ENCODE data around the gene TSGA10IP.

Gene TSGA10IP

GRCh38 chr11:65962141-65962564, 16.9 kb downstream of the TSGA10IP start:
- DNase-seq (peak in 1 of 3 experiments; percentile 24), ATAC-seq (replicated peaks) (peak; percentile 34)
- Mint-ChIP-seq H3K36me3 (ENCODE audit: insufficient read depth) (peaks cover 55% of the 10 kb centered on the region), H3K27me3 (no peaks in the 10 kb centered on the region), H3K9me3 (no peaks in the 10 kb centered on the region), H3K4me3 (peak overlapping the region; percentile 94 to 97), H3K4me1 (ENCODE audit: low read depth in 2 of 2) (peaks cover 20 to 31% of the 10 kb centered on the region in 2 donors), H3K27ac (peak overlapping the region; percentile 98 to 99)

- DNase-seq (no peak), ATAC-seq (replicated peaks) (no peak)
- H3K27me3 Mint-ChIP-seq: no peaks in the 10 kb centered on the region
- peak overlapping the region in 1 of 2 donors; percentile 41 for H3K27ac Mint-ChIP-seq
- H3K4me1 Mint-ChIP-seq (ENCODE audit: low read depth in 2 of 2): peaks cover 20 to 31% of the 10 kb centered on the region in 2 donors
- peaks cover 77% of the 10 kb centered on the region for H3K36me3 Mint-ChIP-seq (ENCODE audit: insufficient read depth)
- no peak overlapping the region for H3K4me3 Mint-ChIP-seq
- no peaks in the 10 kb centered on the region for H3K9me3 Mint-ChIP-seq
Observed at GRCh38 chr11:65964906-65965305, 19.6 kb downstream of the TSGA10IP start.

GRCh38 chr11:65965986-65966762, 20.9 kb downstream of the TSGA10IP start:
- peaks cover 17 to 29% of the 10 kb centered on the region in 2 donors for H3K4me1 Mint-ChIP-seq (ENCODE audit: low read depth in 2 of 2)
- H3K36me3 Mint-ChIP-seq (ENCODE audit: insufficient read depth): peaks cover 81% of the 10 kb centered on the region

GRCh38 chr11:65967329-65967934, 22.2 kb downstream of the TSGA10IP start:
- ATAC-seq (replicated peaks) (no peak), DNase-seq (no peak)
- H3K27ac Mint-ChIP-seq: no peak overlapping the region
- H3K27me3 Mint-ChIP-seq: no peaks in the 10 kb centered on the region
- H3K4me1 Mint-ChIP-seq (ENCODE audit: low read depth in 2 of 2): peaks cover 9 to 20% of the 10 kb centered on the region in 2 donors
- peaks cover 83% of the 10 kb centered on the region for H3K36me3 Mint-ChIP-seq (ENCODE audit: insufficient read depth)
- no peaks in the 10 kb centered on the region for H3K9me3 Mint-ChIP-seq
- no peak overlapping the region for H3K4me3 Mint-ChIP-seq

More at GRCh38 chr11:65965986-65966762, 20.9 kb downstream of the TSGA10IP start:
- DNase-seq (no peak), ATAC-seq (replicated peaks) (no peak)
- Mint-ChIP-seq H3K9me3 (no peaks in the 10 kb centered on the region), H3K4me3 (no peak overlapping the region), H3K27ac (no peak overlapping the region), H3K27me3 (no peaks in the 10 kb centered on the region)

- H3K4me3 Mint-ChIP-seq: no peak overlapping the region
- H3K36me3 Mint-ChIP-seq (ENCODE audit: insufficient read depth): peaks cover 86% of the 10 kb centered on the region
- H3K27ac Mint-ChIP-seq: peak overlapping the region in 1 of 2 donors; percentile 80
Observed at GRCh38 chr11:65968600-65969482, 23.6 kb downstream of the TSGA10IP start.

GRCh38 chr11:65972116-65972515, 26.8 kb downstream of the TSGA10IP start:
- DNase-seq (no peak), ATAC-seq (replicated peaks) (no peak)
- H3K4me1 Mint-ChIP-seq (ENCODE audit: low read depth in 2 of 2): peaks cover 9 to 12% of the 10 kb centered on the region in 2 donors
- no peak overlapping the region for H3K4me3 Mint-ChIP-seq
- no peaks in the 10 kb centered on the region for H3K27me3 Mint-ChIP-seq
- no peak overlapping the region for H3K27ac Mint-ChIP-seq
- H3K36me3 Mint-ChIP-seq (ENCODE audit: insufficient read depth): peaks cover 79% of the 10 kb centered on the region
- H3K9me3 Mint-ChIP-seq: no peaks in the 10 kb centered on the region

More at GRCh38 chr11:65968600-65969482, 23.6 kb downstream of the TSGA10IP start:
- H3K4me1 Mint-ChIP-seq (ENCODE audit: low read depth in 2 of 2): peaks cover 3 to 10% of the 10 kb centered on the region in 2 donors
- H3K9me3 Mint-ChIP-seq: no peaks in the 10 kb centered on the region
- ATAC-seq (replicated peaks): no peak
- no peak for DNase-seq
- H3K27me3 Mint-ChIP-seq: no peaks in the 10 kb centered on the region

GRCh38 chr11:65973439-65974110, 28.3 kb downstream of the TSGA10IP start:
- Mint-ChIP-seq H3K4me3 (no peak overlapping the region), H3K36me3 (ENCODE audit: insufficient read depth) (peaks cover 74% of the 10 kb centered on the region), H3K27me3 (no peaks in the 10 kb centered on the region), H3K9me3 (no peaks in the 10 kb centered on the region), H3K27ac (peak overlapping the region; percentile 55 to 69), H3K4me1 (ENCODE audit: low read depth in 2 of 2) (peaks cover 9 to 12% of the 10 kb centered on the region in 2 donors)
- DNase-seq (no peak), ATAC-seq (replicated peaks) (no peak)

- no peak overlapping the region for H3K4me3 Mint-ChIP-seq
- H3K27ac Mint-ChIP-seq: peak overlapping the region; percentile 61 to 82
- H3K4me1 Mint-ChIP-seq (ENCODE audit: low read depth in 2 of 2): peaks cover 6 to 12% of the 10 kb centered on the region in 2 donors
- peaks cover 77% of the 10 kb centered on the region for H3K36me3 Mint-ChIP-seq (ENCODE audit: insufficient read depth)
- DNase-seq (no peak), ATAC-seq (replicated peaks) (no peak)
- no peaks in the 10 kb centered on the region for H3K27me3 Mint-ChIP-seq
- H3K9me3 Mint-ChIP-seq: no peaks in the 10 kb centered on the region
Observed at GRCh38 chr11:65975771-65976170, 30.5 kb downstream of the TSGA10IP start.

GRCh38 chr11:65976216-65977176, 31.2 kb downstream of the TSGA10IP start:
- H3K36me3 Mint-ChIP-seq (ENCODE audit: insufficient read depth): peaks cover 77% of the 10 kb centered on the region
- DNase-seq: no peak
- no peaks in the 10 kb centered on the region for H3K27me3 Mint-ChIP-seq
- peak overlapping the region in 1 of 2 donors; percentile 15 for H3K4me3 Mint-ChIP-seq
- H3K4me1 Mint-ChIP-seq (ENCODE audit: low read depth in 2 of 2): peaks cover 6 to 12% of the 10 kb centered on the region in 2 donors
- ATAC-seq (replicated peaks): no peak
- no peaks in the 10 kb centered on the region for H3K9me3 Mint-ChIP-seq
- peak overlapping the region; percentile 61 to 82 for H3K27ac Mint-ChIP-seq

- Mint-ChIP-seq H3K4me3 (no peak overlapping the region), H3K27ac (peak overlapping the region in 1 of 2 donors; percentile 82), H3K9me3 (no peaks in the 10 kb centered on the region), H3K36me3 (ENCODE audit: insufficient read depth) (peaks cover 65% of the 10 kb centered on the region), H3K4me1 (ENCODE audit: low read depth in 2 of 2) (peaks cover 6 to 12% of the 10 kb centered on the region in 2 donors), H3K27me3 (no peaks in the 10 kb centered on the region)
- no peak for DNase-seq
- ATAC-seq (replicated peaks): no peak
Observed at GRCh38 chr11:65977621-65978390, 32.5 kb downstream of the TSGA10IP start.

- H3K27ac Mint-ChIP-seq: peak overlapping the region in 1 of 2 donors; percentile 82
- H3K36me3 Mint-ChIP-seq (ENCODE audit: insufficient read depth): peaks cover 57% of the 10 kb centered on the region
- DNase-seq (no peak), ATAC-seq (replicated peaks) (no peak)
- H3K27me3 Mint-ChIP-seq: no peaks in the 10 kb centered on the region
- peaks cover 6 to 10% of the 10 kb centered on the region in 2 donors for H3K4me1 Mint-ChIP-seq (ENCODE audit: low read depth in 2 of 2)
- no peaks in the 10 kb centered on the region for H3K9me3 Mint-ChIP-seq
- H3K4me3 Mint-ChIP-seq: no peak overlapping the region
Observed at GRCh38 chr11:65978391-65979238, 33.3 kb downstream of the TSGA10IP start.
